DMS 273 (cell line): ENCODE measurements around the gene DENND1A.

Experiments used
- DNase-seq: peaks from one replicate; lab custom pipeline; 2025; ENCODE audit not compliant: unreplicated experiment; lab: John Stamatoyannopoulos, UW

DENND1A gene

GRCh38 chr9:123696476-123696875, 233.4 kb downstream of the DENND1A start:
- DNase-seq, result no peak

GRCh38 chr9:123695386-123695785, 234.5 kb downstream of the DENND1A start:
- no peak for DNase-seq

- no peak for DNase-seq
These were observed 238.1 kb downstream of the DENND1A start for GRCh38 chr9:123691765-123692303.

- peak; percentile 9 for DNase-seq
These were observed 240.1 kb downstream of the DENND1A start for GRCh38 chr9:123689701-123690428.

- DNase-seq, result no peak
These were observed 242.6 kb downstream of the DENND1A start for GRCh38 chr9:123687246-123687751.

- no peak for DNase-seq
These were observed 243.1 kb downstream of the DENND1A start for GRCh38 chr9:123686829-123687192.

- DNase-seq, result peak; percentile 19
These were observed 243.6 kb downstream of the DENND1A start for GRCh38 chr9:123686131-123686828.

- no peak for DNase-seq
These were observed 244.3 kb downstream of the DENND1A start for GRCh38 chr9:123685489-123686083.

- no peak for DNase-seq
These were observed 245.4 kb downstream of the DENND1A start for GRCh38 chr9:123684393-123685149.

- DNase-seq, result no peak
These were observed 247.2 kb downstream of the DENND1A start for GRCh38 chr9:123682746-123683145.

- no peak for DNase-seq
These were observed 249.6 kb downstream of the DENND1A start for GRCh38 chr9:123680352-123680751.

- DNase-seq, result no peak
These were observed 250.5 kb downstream of the DENND1A start for GRCh38 chr9:123679330-123679987.

- no peak for DNase-seq
These were observed 251.0 kb downstream of the DENND1A start for GRCh38 chr9:123678878-123679329.

GRCh38 chr9:123678038-123678877, 251.7 kb downstream of the DENND1A start:
- DNase-seq, result peak; percentile 5

GRCh38 chr9:123676869-123677268, 253.1 kb downstream of the DENND1A start:
- no peak for DNase-seq

GRCh38 chr9:123669346-123669745, 260.6 kb downstream of the DENND1A start:
- no peak for DNase-seq

GRCh38 chr9:123663529-123663928, 266.4 kb downstream of the DENND1A start:
- no peak for DNase-seq

GRCh38 chr9:123662057-123662776, 267.7 kb downstream of the DENND1A start:
- DNase-seq, result no peak
